Activated naive CD8-positive, alpha-beta T cell treated with anti-CD3 and anti-CD28 coated beads, Interleukin-2, amount 10 ng/mL, durations not matched to agents 7 days and 5 days (primary cell): Measurements from ENCODE around the gene PCDHGA4. TPM values are rescaled to one million over a fixed set of nuclear protein-coding genes. Genes with fewer than 3 reads are reported as not detected.
"Not testable (repeated sequence)": the region's sequence is repeated elsewhere in the genome, so short reads cannot be mapped to it uniquely, and the experiment has no call there.

Experiments
- ATAC-seq: fragments of 150-1000 bp; cut with Tn5 transposase; one replicate; pipeline ENCODE4 v1.10.0; 2021; ENCODE audit warnings: low read depth, moderate library complexity
- POLR2A ChIA-PET: fragments of 350-600 bp; sonication (Branson Sonifier 250); formaldehyde crosslinking; loops from one replicate; lab custom pipeline; 2021; ENCODE audit warnings: antibody characterized with exemption; lab: Charles Lee
- DNase-seq: peaks from one replicate; pipeline ENCODE4 v3.0.0; 2021
- H3K27ac Mint-ChIP-seq: one replicate; pipeline ENCODE4 v1.8.0; 2022; ENCODE audit warnings: mild to moderate bottlenecking, mixed read lengths
- H3K27me3 Mint-ChIP-seq: one replicate; pipeline ENCODE4 v1.8.0; 2022; ENCODE audit warnings: mild to moderate bottlenecking, moderate library complexity, mixed read lengths
- H3K36me3 Mint-ChIP-seq: one replicate; pipeline ENCODE4 v1.8.0; 2021; ENCODE audit warnings: mild to moderate bottlenecking, mixed read lengths
- H3K4me1 Mint-ChIP-seq: one replicate; pipeline ENCODE4 v1.8.0; 2021; ENCODE audit warnings: mixed read lengths
- H3K4me3 Mint-ChIP-seq: one replicate; pipeline ENCODE4 v1.8.0; 2022; ENCODE audit warnings: mild to moderate bottlenecking, moderate library complexity, mixed read lengths
- H3K9me3 Mint-ChIP-seq: one replicate; pipeline ENCODE4 v1.8.0; 2021; ENCODE audit warnings: mixed read lengths
- total RNA-seq, 2 experiments: library from RNA; stranded (reverse); gene quantifications; one replicate each; pipeline ENCODE4 v1.2.3, GENCODE V29; 2021

Gene PCDHGA4
- total RNA-seq, 2 experiments from 2014 or later: 0.25 to 0.28 TPM

DNA sequence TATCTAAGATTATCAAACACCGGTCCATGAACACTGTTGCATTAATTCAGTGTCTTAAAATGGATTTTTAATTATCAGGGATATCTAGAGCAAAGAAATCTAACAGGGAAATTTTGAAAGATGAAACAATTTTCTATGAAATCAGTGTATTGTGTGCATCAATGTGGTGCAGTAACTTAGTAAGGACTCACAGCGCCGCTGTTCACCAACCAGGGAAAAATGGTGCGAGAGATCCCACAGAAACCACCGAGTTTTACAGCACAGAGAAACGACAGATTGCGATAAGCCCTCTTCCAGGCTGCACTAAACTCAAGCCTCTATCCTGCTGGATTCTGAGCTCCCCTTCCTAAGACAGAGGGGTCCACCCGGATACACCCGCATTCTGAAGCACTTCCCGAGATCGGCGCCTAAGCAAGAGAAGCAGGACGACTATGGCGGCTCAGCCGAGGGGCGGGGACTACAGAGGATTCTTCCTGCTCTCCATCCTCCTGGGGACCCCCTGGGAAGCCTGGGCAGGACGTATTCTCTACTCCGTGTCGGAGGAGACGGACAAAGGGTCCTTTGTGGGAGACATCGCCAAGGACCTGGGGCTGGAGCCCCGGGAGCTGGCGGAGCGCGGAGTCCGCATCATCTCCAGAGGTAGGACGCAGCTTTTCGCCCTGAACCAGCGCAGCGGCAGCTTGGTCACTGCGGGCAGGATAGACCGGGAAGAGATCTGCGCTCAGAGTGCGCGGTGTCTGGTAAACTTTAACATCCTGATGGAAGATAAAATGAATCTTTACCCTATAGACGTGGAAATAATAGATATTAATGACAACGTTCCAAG, 27.9 kb downstream of the PCDHGA4 start, which contains the start of gene PCDHGA7:
PCDHGA7 (plus strand) TSS at position 274 of the 826 bp plus-strand sequence; CDS start at position 432, 158 bp downstream.
- Mint-ChIP-seq H3K27me3 (peaks cover 27% of the 10 kb centered on the region), H3K4me3 (peak within 1 kb of the TSS; percentile 64), H3K27ac (no peak within 1 kb of the TSS), H3K4me1 (no peaks in the 10 kb centered on the region), H3K9me3 (peaks cover 14% of the 10 kb centered on the region), H3K36me3 (no peaks in the 10 kb centered on the region)
- no peak for DNase-seq
- POLR2A ChIA-PET: no interaction called here
- no peak for ATAC-seq

DNA sequence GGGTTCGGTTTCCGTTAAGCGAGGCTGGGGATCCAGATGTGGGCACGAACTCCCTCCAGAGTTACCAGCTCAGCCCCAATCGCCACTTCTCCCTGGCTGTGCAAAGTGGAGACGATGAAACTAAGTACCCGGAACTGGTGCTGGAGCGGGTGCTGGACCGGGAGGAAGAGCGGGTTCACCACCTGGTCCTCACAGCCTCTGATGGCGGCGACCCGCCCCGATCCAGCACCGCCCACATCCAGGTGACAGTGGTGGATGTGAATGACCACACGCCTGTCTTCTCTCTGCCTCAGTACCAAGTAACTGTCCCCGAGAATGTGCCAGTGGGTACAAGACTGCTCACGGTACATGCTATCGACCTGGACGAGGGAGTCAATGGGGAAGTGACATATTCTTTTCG, 28.5 kb downstream of the PCDHGA4 start:
- peaks cover 29% of the 10 kb centered on the region for H3K27me3 Mint-ChIP-seq
- H3K4me1 Mint-ChIP-seq: no peaks in the 10 kb centered on the region
- DNase-seq: no peak
- H3K9me3 Mint-ChIP-seq: peaks cover 16% of the 10 kb centered on the region
- H3K27ac Mint-ChIP-seq: no peak overlapping the region
- no peak for ATAC-seq
- no peak overlapping the region for H3K4me3 Mint-ChIP-seq
- POLR2A ChIA-PET: no interaction called here
- H3K36me3 Mint-ChIP-seq: peaks cover under 1% of the 10 kb centered on the region

DNA sequence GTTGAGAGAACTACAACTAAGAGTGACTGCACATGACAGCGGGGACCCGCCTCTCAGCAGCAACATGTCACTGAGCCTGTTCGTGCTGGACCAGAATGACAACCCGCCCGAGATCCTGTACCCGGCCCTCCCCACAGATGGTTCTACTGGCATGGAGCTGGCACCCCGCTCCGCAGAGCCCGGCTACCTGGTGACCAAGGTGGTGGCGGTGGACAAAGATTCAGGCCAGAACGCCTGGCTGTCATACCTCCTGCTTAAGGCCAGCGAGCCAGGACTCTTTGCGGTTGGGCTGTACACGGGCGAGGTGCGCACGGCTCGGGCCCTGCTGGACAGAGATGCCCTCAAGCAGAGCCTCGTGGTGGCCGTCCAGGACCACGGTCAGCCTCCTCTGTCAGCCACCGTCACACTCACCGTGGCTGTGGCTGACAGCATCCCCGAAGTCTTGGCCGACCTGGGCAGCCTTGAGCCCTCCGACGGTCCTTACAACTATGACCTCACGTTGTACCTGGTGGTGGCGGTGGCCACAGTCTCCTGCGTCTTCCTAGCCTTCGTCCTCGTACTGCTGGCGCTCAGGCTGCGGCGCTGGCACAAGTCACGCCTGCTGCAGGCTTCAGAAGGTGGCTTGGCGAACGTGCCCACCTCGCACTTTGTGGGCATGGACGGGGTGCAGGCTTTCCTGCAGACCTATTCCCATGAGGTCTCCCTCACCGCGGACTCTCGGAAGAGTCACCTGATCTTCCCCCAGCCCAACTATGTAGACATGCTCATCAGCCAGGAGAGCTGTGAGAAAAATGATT, 29.8 kb downstream of the PCDHGA4 start:
- H3K9me3 Mint-ChIP-seq: peaks cover 19% of the 10 kb centered on the region
- DNase-seq (no peak), ATAC-seq (no peak)
- H3K27me3 Mint-ChIP-seq: peaks cover 38% of the 10 kb centered on the region
- H3K36me3 Mint-ChIP-seq: peaks cover 3% of the 10 kb centered on the region
- no peaks in the 10 kb centered on the region for H3K4me1 Mint-ChIP-seq
- no peak overlapping the region for H3K27ac Mint-ChIP-seq
- H3K4me3 Mint-ChIP-seq: no peak overlapping the region
- POLR2A ChIA-PET: no interaction called here

DNA sequence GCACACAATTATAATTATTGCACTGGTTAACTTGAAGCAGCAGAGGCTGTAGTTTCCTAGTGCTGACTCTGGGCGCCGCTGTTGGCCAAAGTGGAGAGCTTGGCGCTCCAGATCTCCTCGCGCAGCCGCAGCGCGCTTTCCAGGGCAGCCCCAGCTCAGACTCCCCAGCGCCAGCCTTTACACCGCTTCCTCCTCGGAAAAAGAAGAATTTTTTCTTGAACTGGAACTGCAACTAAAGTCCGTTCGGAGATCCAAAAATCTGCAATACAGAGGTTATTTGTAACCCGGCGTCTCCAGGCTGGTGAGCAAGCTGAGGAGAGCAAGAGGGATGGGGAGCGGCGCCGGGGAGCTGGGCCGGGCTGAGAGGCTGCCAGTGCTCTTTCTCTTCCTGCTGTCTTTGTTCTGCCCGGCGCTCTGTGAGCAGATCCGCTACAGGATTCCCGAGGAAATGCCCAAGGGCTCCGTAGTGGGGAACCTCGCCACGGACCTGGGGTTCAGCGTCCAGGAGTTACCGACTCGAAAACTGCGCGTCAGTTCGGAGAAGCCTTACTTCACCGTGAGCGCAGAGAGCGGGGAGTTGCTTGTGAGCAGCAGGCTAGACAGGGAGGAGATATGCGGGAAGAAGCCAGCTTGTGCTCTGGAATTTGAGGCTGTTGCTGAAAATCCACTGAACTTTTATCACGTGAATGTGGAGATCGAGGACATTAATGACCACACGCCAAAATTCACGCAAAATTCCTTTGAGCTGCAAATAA, 32.9 kb downstream of the PCDHGA4 start, which contains the start of gene PCDHGB4:
PCDHGB4 (plus strand) TSS at position 142 of the 755 bp plus-strand sequence; CDS start at position 329, 187 bp downstream.
- H3K9me3 Mint-ChIP-seq: peaks cover 18% of the 10 kb centered on the region
- peak within 1 kb of the TSS; percentile 30 for H3K4me3 Mint-ChIP-seq
- ATAC-seq (peak; percentile 58), DNase-seq (peak; percentile 52)
- H3K4me1 Mint-ChIP-seq, POLR2A ChIA-PET, H3K36me3 Mint-ChIP-seq: not testable (repeated sequence)
- peaks cover 36% of the 10 kb centered on the region for H3K27me3 Mint-ChIP-seq
- peak within 1 kb of the TSS; percentile 56 for H3K27ac Mint-ChIP-seq

DNA sequence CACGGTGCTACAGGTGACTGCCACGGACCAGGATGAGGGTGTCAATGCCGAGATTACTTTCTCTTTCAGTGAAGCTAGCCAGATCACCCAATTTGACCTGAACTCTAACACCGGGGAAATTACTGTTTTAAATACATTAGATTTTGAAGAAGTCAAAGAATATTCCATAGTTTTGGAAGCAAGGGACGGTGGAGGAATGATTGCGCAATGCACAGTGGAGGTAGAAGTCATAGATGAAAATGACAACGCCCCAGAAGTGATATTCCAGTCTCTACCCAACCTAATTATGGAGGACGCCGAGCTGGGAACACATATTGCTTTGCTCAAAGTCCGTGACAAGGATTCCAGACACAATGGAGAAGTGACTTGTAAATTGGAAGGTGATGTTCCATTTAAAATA, 33.8 kb downstream of the PCDHGA4 start:
- POLR2A ChIA-PET: no interaction called here
- Mint-ChIP-seq H3K4me1 (no peaks in the 10 kb centered on the region), H3K36me3 (peaks cover 7% of the 10 kb centered on the region), H3K9me3 (peaks cover 21% of the 10 kb centered on the region), H3K27ac (peak overlapping the region; percentile 56), H3K27me3 (peaks cover 30% of the 10 kb centered on the region), H3K4me3 (no peak overlapping the region)
- no peak for ATAC-seq
- DNase-seq: no peak

DNA sequence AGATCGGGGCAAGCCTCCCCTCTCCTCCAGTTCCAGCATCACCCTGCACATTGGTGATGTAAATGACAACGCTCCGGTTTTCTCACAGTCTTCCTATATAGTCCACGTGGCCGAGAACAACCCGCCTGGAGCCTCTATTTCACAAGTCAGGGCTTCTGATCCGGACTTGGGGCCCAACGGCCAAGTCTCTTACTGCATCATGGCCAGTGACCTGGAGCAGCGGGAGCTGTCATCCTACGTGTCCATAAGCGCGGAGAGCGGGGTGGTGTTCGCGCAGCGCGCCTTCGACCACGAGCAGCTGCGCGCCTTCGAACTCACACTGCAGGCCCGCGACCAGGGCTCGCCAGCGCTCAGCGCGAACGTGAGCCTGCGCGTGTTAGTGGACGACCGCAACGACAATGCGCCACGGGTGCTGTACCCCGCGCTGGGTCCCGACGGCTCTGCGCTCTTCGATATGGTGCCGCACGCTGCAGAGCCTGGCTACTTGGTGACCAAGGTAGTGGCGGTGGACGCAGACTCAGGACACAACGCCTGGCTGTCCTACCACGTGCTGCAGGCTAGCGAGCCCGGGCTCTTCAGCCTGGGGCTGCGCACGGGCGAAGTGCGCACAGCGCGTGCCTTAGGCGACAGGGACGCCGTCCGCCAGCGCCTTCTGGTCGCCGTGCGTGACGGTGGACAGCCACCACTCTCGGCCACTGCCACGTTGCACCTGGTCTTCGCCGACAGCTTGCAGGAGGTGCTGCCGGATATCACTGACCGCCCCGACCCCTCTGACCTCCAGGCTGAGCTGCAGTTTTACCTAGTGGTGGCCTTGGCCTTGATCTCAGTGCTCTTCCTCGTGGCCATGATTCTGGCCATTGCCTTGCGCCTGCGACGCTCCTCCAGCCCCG, 34.6 kb downstream of the PCDHGA4 start:
- Mint-ChIP-seq H3K4me1 (no peaks in the 10 kb centered on the region), H3K9me3 (peaks cover 25% of the 10 kb centered on the region), H3K4me3 (no peak overlapping the region), H3K36me3 (peaks cover 7% of the 10 kb centered on the region), H3K27ac (peak overlapping the region; percentile 70), H3K27me3 (peaks cover 36% of the 10 kb centered on the region)
- DNase-seq (peak; percentile 25), ATAC-seq (no peak)
- POLR2A ChIA-PET: no interaction called here

DNA sequence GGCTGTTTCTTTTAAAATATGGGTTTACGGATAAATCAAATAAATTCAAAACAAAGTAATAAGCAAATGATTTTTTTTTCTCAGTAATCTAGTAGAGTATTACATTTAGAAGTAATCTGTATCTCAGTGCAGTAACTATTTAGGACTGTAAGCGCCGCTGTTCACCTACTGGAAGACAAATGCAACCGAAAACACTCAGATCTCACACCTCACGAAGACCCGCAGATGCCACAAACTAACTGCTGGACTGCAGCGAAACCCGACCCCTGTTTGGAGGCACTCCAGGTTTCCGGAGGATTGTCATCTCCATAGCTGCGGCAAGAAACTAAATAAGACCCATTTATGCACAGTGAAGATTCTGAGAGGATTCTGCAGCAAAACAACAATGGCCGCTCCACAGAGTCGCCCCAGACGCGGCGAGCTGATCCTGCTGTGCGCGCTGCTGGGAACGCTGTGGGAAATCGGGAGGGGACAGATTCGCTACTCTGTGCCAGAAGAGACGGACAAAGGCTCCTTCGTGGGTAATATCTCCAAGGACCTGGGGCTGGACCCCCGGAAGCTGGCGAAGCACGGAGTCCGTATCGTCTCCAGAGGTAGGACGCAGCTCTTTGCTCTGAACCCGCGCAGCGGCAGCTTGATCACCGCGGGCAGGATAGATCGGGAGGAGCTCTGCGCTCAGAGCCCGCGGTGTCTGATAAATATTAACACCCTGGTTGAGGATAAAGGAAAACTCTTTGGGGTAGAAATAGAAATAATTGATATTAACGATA, 37.8 kb downstream of the PCDHGA4 start, which contains the start of gene PCDHGA8:
PCDHGA8 (plus strand) TSS at position 205 of the 770 bp plus-strand sequence; CDS start at position 386, 181 bp downstream.
- Mint-ChIP-seq H3K4me3 (no peak within 1 kb of the TSS), H3K27me3 (peaks cover 48% of the 10 kb centered on the region), H3K9me3 (peaks cover 23% of the 10 kb centered on the region), H3K4me1 (no peaks in the 10 kb centered on the region), H3K27ac (no peak within 1 kb of the TSS), H3K36me3 (peaks cover 7% of the 10 kb centered on the region)
- DNase-seq (no peak), ATAC-seq (no peak)
- POLR2A ChIA-PET: no interaction called here

DNA sequence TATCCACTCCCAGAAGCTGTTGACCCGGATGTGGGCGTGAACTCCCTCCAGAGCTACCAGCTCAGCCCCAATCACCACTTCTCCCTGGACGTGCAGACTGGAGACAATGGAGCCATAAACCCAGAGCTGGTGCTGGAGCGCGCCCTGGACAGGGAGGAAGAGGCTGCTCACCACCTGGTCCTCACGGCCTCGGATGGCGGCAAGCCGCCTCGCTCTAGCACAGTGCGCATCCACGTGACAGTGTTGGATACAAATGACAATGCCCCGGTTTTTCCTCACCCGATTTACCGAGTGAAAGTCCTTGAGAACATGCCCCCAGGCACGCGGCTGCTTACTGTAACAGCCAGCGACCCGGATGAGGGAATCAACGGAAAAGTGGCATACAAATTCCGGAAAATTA, 38.4 kb downstream of the PCDHGA4 start:
- no peak for DNase-seq
- H3K36me3 Mint-ChIP-seq: peaks cover 7% of the 10 kb centered on the region
- peaks cover 22% of the 10 kb centered on the region for H3K9me3 Mint-ChIP-seq
- no peak overlapping the region for H3K27ac Mint-ChIP-seq
- POLR2A ChIA-PET: no interaction called here
- no peaks in the 10 kb centered on the region for H3K4me1 Mint-ChIP-seq
- H3K27me3 Mint-ChIP-seq: peaks cover 47% of the 10 kb centered on the region
- ATAC-seq: no peak
- H3K4me3 Mint-ChIP-seq: no peak overlapping the region

DNA sequence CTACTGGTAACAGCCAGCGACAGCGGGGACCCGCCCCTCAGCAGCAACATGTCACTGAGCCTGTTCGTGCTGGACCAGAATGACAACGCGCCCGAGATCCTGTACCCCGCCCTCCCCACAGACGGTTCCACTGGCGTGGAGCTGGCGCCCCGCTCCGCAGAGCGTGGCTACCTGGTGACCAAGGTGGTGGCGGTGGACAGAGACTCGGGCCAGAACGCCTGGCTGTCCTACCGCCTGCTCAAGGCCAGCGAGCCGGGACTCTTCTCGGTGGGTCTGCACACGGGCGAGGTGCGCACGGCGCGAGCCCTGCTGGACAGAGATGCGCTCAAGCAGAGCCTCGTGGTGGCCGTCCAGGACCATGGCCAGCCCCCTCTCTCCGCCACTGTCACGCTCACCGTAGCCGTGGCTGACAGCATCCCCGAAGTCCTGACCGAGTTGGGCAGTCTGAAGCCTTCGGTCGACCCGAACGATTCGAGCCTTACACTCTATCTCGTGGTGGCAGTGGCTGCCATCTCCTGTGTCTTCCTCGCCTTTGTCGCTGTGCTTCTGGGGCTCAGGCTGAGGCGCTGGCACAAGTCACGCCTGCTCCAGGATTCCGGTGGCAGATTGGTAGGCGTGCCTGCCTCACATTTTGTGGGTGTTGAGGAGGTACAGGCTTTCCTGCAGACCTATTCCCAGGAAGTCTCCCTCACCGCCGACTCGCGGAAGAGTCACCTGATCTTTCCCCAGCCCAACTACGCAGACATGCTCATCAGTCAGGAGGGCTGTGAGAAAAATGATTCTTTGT, 39.8 kb downstream of the PCDHGA4 start:
- H3K36me3 Mint-ChIP-seq, POLR2A ChIA-PET, H3K4me3 Mint-ChIP-seq, ATAC-seq, H3K27ac Mint-ChIP-seq, H3K4me1 Mint-ChIP-seq, DNase-seq: not testable (repeated sequence)
- peaks cover 46% of the 10 kb centered on the region for H3K27me3 Mint-ChIP-seq
- H3K9me3 Mint-ChIP-seq: peaks cover 21% of the 10 kb centered on the region

DNA sequence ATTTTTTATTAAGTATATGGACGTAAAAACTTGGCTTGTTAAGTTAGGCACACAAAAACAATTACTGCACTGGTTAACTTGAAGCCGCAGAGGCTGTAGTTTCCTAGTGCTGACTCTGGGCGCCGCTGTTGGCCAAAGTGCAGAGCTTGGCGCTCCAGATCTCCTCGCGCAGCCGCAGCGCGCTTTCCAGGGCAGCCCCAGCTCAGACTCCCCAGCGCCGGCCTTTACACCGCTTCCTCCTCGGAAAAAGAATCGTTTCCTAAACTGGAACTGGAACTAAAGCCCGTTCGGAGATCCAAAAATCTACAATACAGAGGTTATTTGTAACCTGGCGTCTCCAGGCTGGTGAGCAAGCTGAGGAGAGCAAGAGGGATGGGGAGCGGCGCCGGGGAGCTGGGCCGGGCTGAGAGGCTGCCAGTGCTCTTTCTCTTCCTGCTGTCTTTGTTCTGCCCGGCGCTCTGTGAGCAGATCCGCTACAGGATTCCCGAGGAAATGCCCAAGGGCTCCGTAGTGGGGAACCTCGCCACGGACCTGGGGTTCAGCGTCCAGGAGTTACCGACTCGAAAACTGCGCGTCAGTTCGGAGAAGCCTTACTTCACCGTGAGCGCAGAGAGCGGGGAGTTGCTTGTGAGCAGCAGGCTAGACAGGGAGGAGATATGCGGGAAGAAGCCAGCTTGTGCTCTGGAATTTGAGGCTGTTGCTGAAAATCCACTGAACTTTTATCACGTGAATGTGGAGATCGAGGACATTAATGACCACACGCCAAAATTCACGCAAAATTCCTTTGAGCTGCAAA, 43.1 kb downstream of the PCDHGA4 start, which contains the start of gene PCDHGB5:
PCDHGB5 (plus strand) TSS at position 192 of the 796 bp plus-strand sequence; CDS start at position 373, 181 bp downstream.
- POLR2A ChIA-PET, H3K36me3 Mint-ChIP-seq, DNase-seq, H3K4me1 Mint-ChIP-seq, H3K27ac Mint-ChIP-seq: not testable (repeated sequence)
- ATAC-seq: peak; percentile 63
- Mint-ChIP-seq H3K27me3 (peaks cover 52% of the 10 kb centered on the region), H3K4me3 (peak within 1 kb of the TSS; percentile 37), H3K9me3 (peaks cover 21% of the 10 kb centered on the region)
